Stimulated activated memory B cell treated with anti-CD40 and anti-IgM and Interleukin-4, amounts not matched to agents 10 μg/mL and 1 μg/mL and 100 μg/mL, for 72 hours (primary cell): Measurements from ENCODE around the gene SLC22A6.

Experiments used
- ATAC-seq: fragments of 150-1000 bp; cut with Tn5 transposase; 2 replicates; pipeline ENCODE4 v1.10.0; 2021
- H3K27ac Mint-ChIP-seq: one replicate; pipeline ENCODE4 v1.8.0; 2022; ENCODE audit warnings: mild to moderate bottlenecking, mixed read lengths
- H3K27me3 Mint-ChIP-seq: one replicate; pipeline ENCODE4 v1.8.0; 2022; ENCODE audit warnings: mixed read lengths
- H3K36me3 Mint-ChIP-seq: one replicate; pipeline ENCODE4 v1.8.0; 2022; ENCODE audit warnings: mixed read lengths
- H3K4me1 Mint-ChIP-seq: one replicate; pipeline ENCODE4 v1.8.0; 2022; ENCODE audit warnings: mixed read lengths
- H3K4me3 Mint-ChIP-seq: one replicate; pipeline ENCODE4 v1.8.0; 2022; ENCODE audit warnings: mild to moderate bottlenecking, moderate library complexity, mixed read lengths
- H3K9me3 Mint-ChIP-seq: one replicate; pipeline ENCODE4 v1.8.0; 2022; ENCODE audit warnings: mixed read lengths

The SLC22A6 gene

DNA sequence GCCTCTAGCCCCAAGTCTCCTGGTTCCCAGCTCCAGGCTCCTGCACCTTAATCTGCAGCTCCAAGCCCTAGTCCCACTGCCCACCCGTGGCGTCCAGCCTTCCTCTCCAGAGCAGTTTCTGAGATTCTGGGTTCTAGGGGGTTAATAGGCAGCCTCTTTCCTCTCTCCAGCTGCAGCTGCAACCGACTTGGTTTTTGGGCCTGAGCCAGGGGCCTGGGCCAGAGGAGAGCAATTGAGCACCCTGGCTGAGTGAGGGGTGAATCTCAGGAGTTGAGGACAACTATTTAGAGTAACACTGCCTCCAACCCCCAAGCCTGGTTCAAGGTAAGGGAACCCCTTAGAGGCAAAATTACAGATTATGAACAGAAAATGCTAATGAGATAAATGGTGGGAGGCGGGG, 54.6 kb downstream of the SLC22A6 start:
- H3K27ac Mint-ChIP-seq, result no peak overlapping the region
- no peaks in the 10 kb centered on the region for H3K36me3 Mint-ChIP-seq
- peaks cover 67% of the 10 kb centered on the region for H3K27me3 Mint-ChIP-seq
- H3K9me3 Mint-ChIP-seq, result no peaks in the 10 kb centered on the region
- ATAC-seq, result no peak
- peaks cover 12% of the 10 kb centered on the region for H3K4me1 Mint-ChIP-seq
- H3K4me3 Mint-ChIP-seq, result no peak overlapping the region

DNA sequence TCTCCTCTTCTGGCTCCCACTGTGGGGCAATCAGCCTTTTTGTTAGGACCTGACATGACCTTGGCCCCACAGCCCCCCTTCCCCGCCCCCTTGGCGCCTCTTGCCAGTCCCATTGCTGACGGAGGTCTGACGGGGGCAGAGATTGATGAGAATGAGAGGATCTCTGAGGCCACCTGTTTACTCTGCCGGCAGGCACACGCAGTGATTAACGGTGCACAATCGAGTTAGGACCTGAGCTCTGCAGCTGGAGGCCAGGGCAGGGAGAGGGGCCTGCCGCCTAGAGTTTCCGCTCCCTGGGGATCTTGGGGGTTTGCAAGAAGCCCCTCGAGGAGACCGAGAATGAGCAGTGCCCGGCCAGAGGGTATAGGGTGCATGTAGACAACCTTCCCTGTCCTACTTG, 56.8 kb downstream of the SLC22A6 start:
- Mint-ChIP-seq H3K4me1 (peaks cover 22% of the 10 kb centered on the region), H3K27me3 (peaks cover 81% of the 10 kb centered on the region), H3K27ac (no peak overlapping the region), H3K4me3 (no peak overlapping the region), H3K36me3 (no peaks in the 10 kb centered on the region), H3K9me3 (no peaks in the 10 kb centered on the region)
- ATAC-seq, result no peak

DNA sequence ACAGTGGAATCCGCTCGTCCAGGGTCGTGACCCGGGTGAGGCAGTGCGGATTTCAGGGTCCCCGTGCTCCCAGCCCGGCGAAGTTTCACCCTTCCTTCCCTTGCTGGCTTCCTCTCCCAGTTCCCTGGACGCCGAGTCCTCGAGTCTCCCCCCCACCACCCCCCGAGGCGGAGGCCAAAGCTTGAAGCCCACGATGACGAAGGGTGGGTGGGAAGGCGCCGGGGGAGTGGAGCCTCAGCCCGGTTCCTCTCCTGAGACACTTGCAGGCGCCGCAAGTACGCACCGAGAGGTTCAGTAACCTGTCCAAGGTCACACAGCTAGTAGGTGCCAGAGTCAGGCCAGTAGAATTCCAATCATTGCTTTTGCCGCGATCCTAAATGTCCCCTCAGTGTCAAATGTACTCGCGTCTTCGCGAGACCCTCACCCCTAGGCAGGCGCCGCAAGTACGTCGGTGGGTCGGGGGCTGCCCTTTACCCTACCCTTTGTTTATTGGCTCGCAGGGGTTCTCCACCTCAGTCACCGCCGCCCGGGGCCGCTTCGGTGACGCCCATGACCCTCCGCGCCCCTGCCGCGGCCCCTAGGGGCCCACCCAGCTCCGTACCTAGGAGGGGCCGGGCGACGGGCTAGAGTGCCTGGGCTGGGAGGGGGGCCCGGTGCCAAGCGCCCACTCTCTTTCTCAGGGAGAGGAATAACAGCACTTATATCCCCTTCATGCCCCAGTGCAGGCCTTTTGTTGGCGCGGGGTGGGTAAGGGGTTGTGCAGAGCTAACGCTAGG, 57.9 kb downstream of the SLC22A6 start:
- Mint-ChIP-seq H3K4me3 (no peak overlapping the region), H3K27ac (no peak overlapping the region), H3K27me3 (peaks cover 89% of the 10 kb centered on the region)

More for the DNA sequence above, 57.9 kb downstream of the SLC22A6 start:
- no peak for ATAC-seq
- H3K4me1 Mint-ChIP-seq, result peaks cover 28% of the 10 kb centered on the region
- no peaks in the 10 kb centered on the region for H3K9me3 Mint-ChIP-seq
- no peaks in the 10 kb centered on the region for H3K36me3 Mint-ChIP-seq
